SK-N-SH (cell line): Measurements from ENCODE around the gene TMSB10. TPM values are rescaled to one million over a fixed set of nuclear protein-coding genes. Genes with fewer than 3 reads are reported as not detected.

Experiments
- CTCF ChIA-PET: fragments of 300-600, 350-600 bp; formaldehyde crosslinking; extraction: SDS; loops from one replicate; lab custom pipeline; 2021; lab: Yijun Ruan, JAX
- POLR2A ChIA-PET: fragments of 350-600 bp; sonication (Branson Sonifier 250); formaldehyde crosslinking; extraction: SDS; loops from one replicate; lab custom pipeline; 2020; ENCODE audit warnings: antibody characterized with exemption, inconsistent platforms; lab: Yijun Ruan, JAX
- DNase-seq: peaks from one replicate; pipeline ENCODE4 v3.0.0; 2012
- H2AFZ ChIP-seq: fragments of 200-600 bp; sonication (generic); 2 replicates; pipeline ENCODE4 v1.8.1; 2016; ENCODE audit warnings: antibody characterized with exemption, mild to moderate bottlenecking, low read depth
- H3F3A ChIP-seq: fragments of 200-600 bp; sonication (generic); replicated peaks from 2 replicates; pipeline ENCODE3; 2016; ENCODE audit warnings: antibody characterized with exemption, mild to moderate bottlenecking; ENCODE audit not compliant: insufficient read depth
- H3K27ac ChIP-seq, 2 experiments: fragments of 200-500 bp in 1 of 2; fragments of 200-600 bp in 1 of 2; sonication (Bioruptor generic) in 1 of 2; sonication (generic), shearing (Covaris generic) in 1 of 2; 2 replicates each; pipeline versions ENCODE4 v1.5.1 to v1.6.1; 2014 to 2016; ENCODE audit warnings: low read depth in 2 of 2, inconsistent platforms in 1 of 2, low read length in 1 of 2, mild to moderate bottlenecking in 1 of 2, mixed read lengths in 1 of 2
- H3K27me3 ChIP-seq: fragments of 200-600 bp; sonication (generic), shearing (Covaris generic); 2 replicates; pipeline ENCODE4 v1.6.1; 2016; ENCODE audit warnings: mixed run types; ENCODE audit not compliant: insufficient read depth
- H3K36me3 ChIP-seq, 2 experiments: fragments of 200-500 bp in 1 of 2; fragments of 200-600 bp in 1 of 2; sonication (Bioruptor generic) in 1 of 2; sonication (generic) in 1 of 2; replicated peaks in 1 of 2; 2 replicates each; pipeline versions ENCODE3 to v1.5.1; 2014 to 2016; ENCODE audit warnings: low read length in 1 of 2, mild to moderate bottlenecking in 1 of 2; ENCODE audit not compliant: insufficient read depth in 2 of 2, control insufficient read depth in 1 of 2
- H3K4me1 ChIP-seq, 2 experiments: fragments of 200-500 bp in 1 of 2; fragments of 200-600 bp in 1 of 2; sonication (Bioruptor generic) in 1 of 2; sonication (generic), shearing (Covaris generic) in 1 of 2; 2 replicates each; pipeline versions ENCODE4 v1.5.1 to v1.6.1; 2014 to 2016; ENCODE audit warnings: low read depth in 1 of 2, low read length in 1 of 2, mixed run types in 1 of 2; ENCODE audit not compliant: insufficient read depth in 2 of 2, control insufficient read depth in 1 of 2
- H3K4me2 ChIP-seq: fragments of 200-600 bp; sonication (generic), shearing (Covaris generic); 2 replicates; pipeline ENCODE4 v1.6.1; 2017; ENCODE audit warnings: mixed run types
- H3K4me3 ChIP-seq, 2 experiments: fragments of 200-500 bp in 1 of 2; fragments of 200-600 bp in 1 of 2; sonication (Bioruptor generic) in 1 of 2; sonication (generic), shearing (Covaris generic) in 1 of 2; 2 replicates each; pipeline versions ENCODE4 v1.5.1 to v1.8.1; 2014 to 2016; ENCODE audit warnings: low read depth in 2 of 2, inconsistent platforms in 1 of 2, low read length in 1 of 2, mild to moderate bottlenecking in 1 of 2, mixed read lengths in 1 of 2, moderate library complexity in 1 of 2
- H3K79me2 ChIP-seq: fragments of 200-600 bp; sonication (generic); 2 replicates; pipeline ENCODE4 v1.8.1; 2017; ENCODE audit warnings: mild to moderate bottlenecking; ENCODE audit not compliant: insufficient read depth
- H3K9ac ChIP-seq: fragments of 200-600 bp; sonication (generic); 2 replicates; pipeline ENCODE4 v1.6.1; 2017; ENCODE audit warnings: mixed run types
- H3K9me2 ChIP-seq: fragments of 200-600 bp; sonication (generic); 2 replicates; pipeline ENCODE4 v1.6.1; 2017; ENCODE audit warnings: mixed run types
- H3K9me3 ChIP-seq: fragments of 200-600 bp; sonication (generic); 2 replicates; pipeline ENCODE4 v1.6.1; 2017; ENCODE audit warnings: mixed run types, mild to moderate bottlenecking, moderate library complexity
- H4K20me1 ChIP-seq: fragments of 200-600 bp; sonication (generic); 2 replicates; pipeline ENCODE4 v1.6.1; 2017; ENCODE audit warnings: mild to moderate bottlenecking, mixed run types; ENCODE audit not compliant: insufficient read depth
- ELF1 ChIP-seq: IDR thresholded peaks from 2 replicates; pipeline ENCODE4 v1.4.0; 2012
- EP300 ChIP-seq, 2 experiments: IDR thresholded peaks; 2 replicates each; pipeline versions ENCODE4 v1.4.0 to v1.6.1; 2012; ENCODE audit warnings: borderline replicate concordance in 1 of 2, low read depth in 1 of 2, low read length in 1 of 2
- EZH2phosphoT487 ChIP-seq: fragments of 200-600 bp; sonication (generic); IDR thresholded peaks from 2 replicates; pipeline ENCODE4 v1.6.1; 2017; ENCODE audit warnings: low read depth, mixed run types, mild to moderate bottlenecking, antibody characterized with exemption, moderate library complexity, borderline replicate concordance
- FOSL2 ChIP-seq: IDR thresholded peaks from 2 replicates; pipeline ENCODE4 v1.4.0; 2012; ENCODE audit warnings: low read depth, mild to moderate bottlenecking, moderate library complexity, borderline replicate concordance
- FOXJ3 ChIP-seq: sonication (generic); formaldehyde crosslinking; IDR thresholded peaks from 2 replicates; pipeline ENCODE4 v1.5.1; 2020; ENCODE audit warnings: mild to moderate bottlenecking, missing genetic modification reagents
- GABPA ChIP-seq: IDR thresholded peaks from 2 replicates; pipeline ENCODE4 v1.4.0; 2012; ENCODE audit warnings: low read depth, mild to moderate bottlenecking
- JUND ChIP-seq: IDR thresholded peaks from 2 replicates; pipeline ENCODE4 v1.4.0; 2012
- NFIC ChIP-seq: IDR thresholded peaks from 2 replicates; pipeline ENCODE4 v1.4.0; 2012; ENCODE audit warnings: borderline replicate concordance
- NRF1 ChIP-seq: IDR thresholded peaks from 2 replicates; pipeline ENCODE4 v1.6.1; 2012; ENCODE audit warnings: low read depth, mild to moderate bottlenecking, low read length
- POLR2AphosphoS5 ChIP-seq: IDR thresholded peaks from 2 replicates; pipeline ENCODE4 v1.6.1; 2012; ENCODE audit warnings: low read depth, low read length
- RCOR1 ChIP-seq: fragments of 150-350 bp; IDR thresholded peaks from 2 replicates; pipeline ENCODE4 v1.6.1; 2017; ENCODE audit warnings: antibody characterized with exemption, low read length
- USF1 ChIP-seq: IDR thresholded peaks from 2 replicates; pipeline ENCODE4 v1.4.0; 2012; ENCODE audit warnings: low read depth, borderline replicate concordance
- WGBS: methylation state at CpG from one replicate; pipeline ENCODE4 v1.1.6; 2017; ENCODE audit warnings: low lambda C conversion rate; 5-methylcytosine and 5-hydroxymethylcytosine counted together
- polyA plus RNA-seq, 3 experiments: library from polyadenylated mRNA; depleted of rRNA; stranded (reverse); fragments of >200 nt; gene quantifications; 2 replicates each; pipeline ENCODE4 v1.2.3, GENCODE V29; 2012
- TF ChIP-seq, protein P1 (sequence below): IDR thresholded peaks from 2 replicates; pipeline ENCODE4 v1.4.0; 2012; ENCODE audit warnings: low read depth
- TF ChIP-seq, protein P2 (sequence below): fragments of 150-350 bp; IDR thresholded peaks from 2 replicates; pipeline ENCODE4 v1.6.1; 2017; ENCODE audit warnings: antibody characterized with exemption, low read length, low read depth, borderline replicate concordance
- TF ChIP-seq, protein P3 (sequence below): fragments of 200-600 bp; sonication (generic); IDR thresholded peaks from 2 replicates; pipeline ENCODE4 v1.6.1; 2017; ENCODE audit warnings: antibody characterized with exemption, mild to moderate bottlenecking, moderate library complexity
- TF ChIP-seq, protein P4 (sequence below): fragments of 150-350 bp; IDR thresholded peaks from 2 replicates; pipeline ENCODE4 v1.6.1; 2016; ENCODE audit warnings: mild to moderate bottlenecking, low read depth, low read length

Gene TMSB10
- polyA plus RNA-seq, 1 of the 3 experiments (the other 2 are of a cell fraction), result 7,920 TPM

- TF ChIP-seq, protein P1, sequence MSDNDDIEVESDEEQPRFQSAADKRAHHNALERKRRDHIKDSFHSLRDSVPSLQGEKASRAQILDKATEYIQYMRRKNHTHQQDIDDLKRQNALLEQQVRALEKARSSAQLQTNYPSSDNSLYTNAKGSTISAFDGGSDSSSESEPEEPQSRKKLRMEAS, result peak; percentile 63; the same call in 1 of the 2 replicates
- peak; percentile 66 for TF ChIP-seq JUND
- TF ChIP-seq, protein P2, sequence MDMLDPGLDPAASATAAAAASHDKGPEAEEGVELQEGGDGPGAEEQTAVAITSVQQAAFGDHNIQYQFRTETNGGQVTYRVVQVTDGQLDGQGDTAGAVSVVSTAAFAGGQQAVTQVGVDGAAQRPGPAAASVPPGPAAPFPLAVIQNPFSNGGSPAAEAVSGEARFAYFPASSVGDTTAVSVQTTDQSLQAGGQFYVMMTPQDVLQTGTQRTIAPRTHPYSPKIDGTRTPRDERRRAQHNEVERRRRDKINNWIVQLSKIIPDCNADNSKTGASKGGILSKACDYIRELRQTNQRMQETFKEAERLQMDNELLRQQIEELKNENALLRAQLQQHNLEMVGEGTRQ, result no peak
- TF ChIP-seq FOSL2, result peak; percentile 89
- TF ChIP-seq USF1, result no peak
- TF ChIP-seq EZH2phosphoT487, result no peak
- TF ChIP-seq GABPA, result no peak
- TF ChIP-seq NFIC, result no peak
- TF ChIP-seq NRF1, result no peak
Observed at GRCh38 chr2:84946204-84947009, 41.0 kb downstream of the TMSB10 start (continued).

DNA sequence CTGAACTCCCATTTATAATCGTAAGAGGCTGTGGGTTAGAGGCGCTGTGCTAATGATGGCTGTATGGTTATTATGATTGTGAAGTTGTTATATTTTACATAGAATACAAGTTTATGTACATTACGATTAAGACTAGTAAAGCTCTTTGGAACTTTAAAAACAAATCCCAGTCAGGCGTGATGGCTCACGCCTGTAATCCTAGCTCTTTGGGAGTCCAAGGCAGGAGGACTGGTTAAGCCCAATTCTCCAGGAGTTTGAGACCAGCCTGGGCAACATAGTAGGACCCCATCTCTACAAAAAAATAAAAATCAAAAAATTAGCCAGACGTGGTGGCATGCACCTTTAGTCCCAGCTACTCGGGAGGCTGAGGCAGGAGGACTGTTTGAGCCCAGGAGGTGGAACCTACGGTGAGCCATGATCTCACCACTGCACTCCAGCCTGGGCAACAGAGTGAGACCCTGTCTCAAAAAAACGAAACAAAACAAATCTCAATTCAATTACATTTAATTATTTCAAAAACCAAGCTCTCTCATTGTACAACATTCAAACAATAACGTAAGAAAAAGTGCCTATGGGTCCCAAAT, 41.6 kb downstream of the TMSB10 start:
- H3K9me2 ChIP-seq, result no peaks in the 10 kb centered on the region
- 83% methylated on average over 10 of the region's 10 CpGs for WGBS
- no peaks in the 10 kb centered on the region for H3K36me3 ChIP-seq
- H3F3A ChIP-seq, result peaks cover 7% of the 10 kb centered on the region
- H3K79me2 ChIP-seq, result no peaks in the 10 kb centered on the region; the same call in 1 of the 2 replicates
- no peak overlapping the region for H2AFZ ChIP-seq
- H3K4me2 ChIP-seq, result no peak overlapping the region
- no peaks in the 10 kb centered on the region for H3K9me3 ChIP-seq
- peak overlapping the region; percentile 25; the same call in 1 of the 2 replicates for H3K9ac ChIP-seq
- no peak overlapping the region for H3K4me3 ChIP-seq
- H3K27ac ChIP-seq, result peak overlapping the region in 1 of 2 experiments; percentile 75; a peak in 2 of 4 replicates
- POLR2A ChIA-PET, result no interaction called here
- CTCF ChIA-PET, result interaction anchor here (1.2 to 9.0 kb wide), 2 partner anchors 11 to 21 kb away, joined by 3 to 78 read pairs; no protein-coding TSS in a partner anchor
- no peak for DNase-seq
- peaks cover 0 to 9% of the 10 kb centered on the region in 2 experiments; a peak in 1 of 4 replicates for H3K4me1 ChIP-seq
- TF ChIP-seq, protein P3, sequence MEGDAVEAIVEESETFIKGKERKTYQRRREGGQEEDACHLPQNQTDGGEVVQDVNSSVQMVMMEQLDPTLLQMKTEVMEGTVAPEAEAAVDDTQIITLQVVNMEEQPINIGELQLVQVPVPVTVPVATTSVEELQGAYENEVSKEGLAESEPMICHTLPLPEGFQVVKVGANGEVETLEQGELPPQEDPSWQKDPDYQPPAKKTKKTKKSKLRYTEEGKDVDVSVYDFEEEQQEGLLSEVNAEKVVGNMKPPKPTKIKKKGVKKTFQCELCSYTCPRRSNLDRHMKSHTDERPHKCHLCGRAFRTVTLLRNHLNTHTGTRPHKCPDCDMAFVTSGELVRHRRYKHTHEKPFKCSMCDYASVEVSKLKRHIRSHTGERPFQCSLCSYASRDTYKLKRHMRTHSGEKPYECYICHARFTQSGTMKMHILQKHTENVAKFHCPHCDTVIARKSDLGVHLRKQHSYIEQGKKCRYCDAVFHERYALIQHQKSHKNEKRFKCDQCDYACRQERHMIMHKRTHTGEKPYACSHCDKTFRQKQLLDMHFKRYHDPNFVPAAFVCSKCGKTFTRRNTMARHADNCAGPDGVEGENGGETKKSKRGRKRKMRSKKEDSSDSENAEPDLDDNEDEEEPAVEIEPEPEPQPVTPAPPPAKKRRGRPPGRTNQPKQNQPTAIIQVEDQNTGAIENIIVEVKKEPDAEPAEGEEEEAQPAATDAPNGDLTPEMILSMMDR, result no peak
- no peak for TF ChIP-seq RCOR1
- no peak for TF ChIP-seq FOXJ3
- TF ChIP-seq ELF1, result no peak
- TF ChIP-seq EP300 (IDR thresholded peaks at IDR 0.05; ENCODE audit: borderline replicate concordance in 1 of 2, low read depth in 1 of 2, low read length in 1 of 2), result no peak
- no peak for TF ChIP-seq NFIC
- TF ChIP-seq, protein P4, sequence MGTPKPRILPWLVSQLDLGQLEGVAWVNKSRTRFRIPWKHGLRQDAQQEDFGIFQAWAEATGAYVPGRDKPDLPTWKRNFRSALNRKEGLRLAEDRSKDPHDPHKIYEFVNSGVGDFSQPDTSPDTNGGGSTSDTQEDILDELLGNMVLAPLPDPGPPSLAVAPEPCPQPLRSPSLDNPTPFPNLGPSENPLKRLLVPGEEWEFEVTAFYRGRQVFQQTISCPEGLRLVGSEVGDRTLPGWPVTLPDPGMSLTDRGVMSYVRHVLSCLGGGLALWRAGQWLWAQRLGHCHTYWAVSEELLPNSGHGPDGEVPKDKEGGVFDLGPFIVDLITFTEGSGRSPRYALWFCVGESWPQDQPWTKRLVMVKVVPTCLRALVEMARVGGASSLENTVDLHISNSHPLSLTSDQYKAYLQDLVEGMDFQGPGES, result no peak
- TF ChIP-seq POLR2AphosphoS5, result no peak
- no peak for TF ChIP-seq GABPA
- no peaks in the 10 kb centered on the region for H3K27me3 ChIP-seq
- H4K20me1 ChIP-seq, result no peaks in the 10 kb centered on the region
